ENCODE measurements around the gene GCH1. TPM values are rescaled to one million over a fixed set of nuclear protein-coding genes. Genes with fewer than 3 reads are reported as not detected.

GCH1 gene
- total RNA-seq, 2 donors from 2014 or later = 2.8 to 16.1 TPM

GRCh38 chr14:54890788-54891187 is 11.8 kb downstream of the GCH1 start:
- Histone ChIP-seq H3K4me3 (no peak overlapping the region), H3K27me3 (replicated peaks; ENCODE audit: insufficient read depth) (no peaks in the 10 kb centered on the region), H3K4me1 (ENCODE audit: control insufficient read depth in 1 of 2, low read depth in 2 of 2) (no peaks in the 10 kb centered on the region), H3K9me3 (no peaks in the 10 kb centered on the region), H3K36me3 (no peaks in the 10 kb centered on the region), H3K27ac (no peak overlapping the region)
- ATAC-seq (ENCODE audit: insufficient number of reproducible peaks, low FRiP score, low read depth) (no peak), DNase-seq (ENCODE audit: low spot score) (no peak)
- TF ChIP-seq, protein P1, sequence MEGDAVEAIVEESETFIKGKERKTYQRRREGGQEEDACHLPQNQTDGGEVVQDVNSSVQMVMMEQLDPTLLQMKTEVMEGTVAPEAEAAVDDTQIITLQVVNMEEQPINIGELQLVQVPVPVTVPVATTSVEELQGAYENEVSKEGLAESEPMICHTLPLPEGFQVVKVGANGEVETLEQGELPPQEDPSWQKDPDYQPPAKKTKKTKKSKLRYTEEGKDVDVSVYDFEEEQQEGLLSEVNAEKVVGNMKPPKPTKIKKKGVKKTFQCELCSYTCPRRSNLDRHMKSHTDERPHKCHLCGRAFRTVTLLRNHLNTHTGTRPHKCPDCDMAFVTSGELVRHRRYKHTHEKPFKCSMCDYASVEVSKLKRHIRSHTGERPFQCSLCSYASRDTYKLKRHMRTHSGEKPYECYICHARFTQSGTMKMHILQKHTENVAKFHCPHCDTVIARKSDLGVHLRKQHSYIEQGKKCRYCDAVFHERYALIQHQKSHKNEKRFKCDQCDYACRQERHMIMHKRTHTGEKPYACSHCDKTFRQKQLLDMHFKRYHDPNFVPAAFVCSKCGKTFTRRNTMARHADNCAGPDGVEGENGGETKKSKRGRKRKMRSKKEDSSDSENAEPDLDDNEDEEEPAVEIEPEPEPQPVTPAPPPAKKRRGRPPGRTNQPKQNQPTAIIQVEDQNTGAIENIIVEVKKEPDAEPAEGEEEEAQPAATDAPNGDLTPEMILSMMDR (IDR thresholded peaks at IDR 0.05) = no peak

GRCh38 chr14:54889919-54890318 is 12.7 kb downstream of the GCH1 start:
- ATAC-seq (ENCODE audit: insufficient number of reproducible peaks, low FRiP score, low read depth) (no peak), DNase-seq (ENCODE audit: low spot score) (no peak)
- H3K4me1 ChIP-seq (ENCODE audit: control insufficient read depth in 1 of 2, low read depth in 2 of 2) = no peaks in the 10 kb centered on the region
- H3K27ac ChIP-seq = no peak overlapping the region
- H3K9me3 ChIP-seq = no peaks in the 10 kb centered on the region
- TF ChIP-seq, protein P1 (IDR thresholded peaks at IDR 0.05) = no peak
- no peaks in the 10 kb centered on the region for H3K36me3 ChIP-seq
- no peaks in the 10 kb centered on the region for H3K27me3 ChIP-seq (replicated peaks; ENCODE audit: insufficient read depth)
- no peak overlapping the region for H3K4me3 ChIP-seq

DNA sequence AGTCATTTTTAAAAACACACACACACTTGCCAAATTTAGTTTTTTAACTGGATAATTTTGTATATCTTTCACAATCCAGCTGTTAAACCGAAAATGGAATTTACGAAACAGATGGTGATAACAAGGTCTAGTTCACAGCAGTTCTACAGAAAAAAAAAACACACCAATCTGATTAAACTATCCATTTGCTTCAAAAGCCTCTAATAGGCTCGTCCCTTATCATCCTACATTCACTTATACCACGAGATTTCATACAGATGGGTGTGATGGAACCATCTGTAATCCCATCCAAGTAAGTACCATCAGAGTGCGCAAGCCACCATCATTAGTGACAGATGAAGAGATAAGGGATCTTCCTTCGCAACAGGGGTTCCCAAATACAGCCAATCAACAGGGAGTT is 20.1 kb downstream of the GCH1 start:
- peak overlapping the region; percentile 74 for H3K4me3 ChIP-seq
- TF ChIP-seq, protein P1 (IDR thresholded peaks at IDR 0.05) = no peak
- H3K4me1 ChIP-seq (ENCODE audit: control insufficient read depth in 1 of 2, low read depth in 2 of 2) = peaks cover 3 to 12% of the 10 kb centered on the region in 2 donors
- DNase-seq (ENCODE audit: low spot score) (no peak), ATAC-seq (ENCODE audit: insufficient number of reproducible peaks, low FRiP score, low read depth) (no peak)
- H3K27me3 ChIP-seq (replicated peaks; ENCODE audit: insufficient read depth) = no peaks in the 10 kb centered on the region
- H3K9me3 ChIP-seq = no peaks in the 10 kb centered on the region
- H3K27ac ChIP-seq = peak overlapping the region; percentile 41 to 69
- H3K36me3 ChIP-seq = no peaks in the 10 kb centered on the region

- Histone ChIP-seq H3K27ac (peak overlapping the region; percentile 41 to 69), H3K4me3 (peak overlapping the region; percentile 74), H3K36me3 (no peaks in the 10 kb centered on the region), H3K9me3 (no peaks in the 10 kb centered on the region), H3K4me1 (ENCODE audit: control insufficient read depth in 1 of 2, low read depth in 2 of 2) (peaks cover 3 to 12% of the 10 kb centered on the region in 2 donors), H3K27me3 (replicated peaks; ENCODE audit: insufficient read depth) (no peaks in the 10 kb centered on the region)
- no peak for DNase-seq (ENCODE audit: low spot score)
- ATAC-seq (ENCODE audit: insufficient number of reproducible peaks, low FRiP score, low read depth) = no peak
- TF ChIP-seq, protein P1 (IDR thresholded peaks at IDR 0.05) = no peak
Measured at GRCh38 chr14:54881761-54882401, 20.7 kb downstream of the GCH1 start.

DNA sequence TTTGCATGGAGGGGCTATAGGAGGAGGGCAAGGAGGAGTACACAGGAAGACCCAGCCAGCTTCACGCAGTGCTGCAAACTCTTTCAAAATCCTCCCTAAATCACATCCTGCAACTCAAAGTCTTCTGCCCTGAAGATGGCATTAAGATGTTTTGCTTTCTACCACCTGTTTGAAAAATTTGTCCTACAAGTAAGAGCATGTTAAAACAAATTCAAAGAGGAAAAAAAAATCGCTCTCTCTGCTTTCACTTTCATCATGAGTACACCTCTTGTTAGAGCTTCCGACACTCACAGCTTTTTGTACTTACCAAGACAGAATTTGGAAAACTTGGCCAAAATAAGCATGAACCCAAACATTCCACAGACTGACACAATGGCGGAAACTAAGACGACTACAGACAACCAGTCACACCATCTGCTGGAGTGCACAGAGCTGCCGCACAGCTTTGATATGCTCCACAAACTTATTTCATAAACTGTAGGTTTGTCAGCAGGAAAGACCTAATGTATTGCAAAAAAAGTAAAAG is 21.3 kb downstream of the GCH1 start:
- ATAC-seq (ENCODE audit: insufficient number of reproducible peaks, low FRiP score, low read depth) (no peak), DNase-seq (ENCODE audit: low spot score) (no peak)
- peak overlapping the region; percentile 41 to 69 for H3K27ac ChIP-seq
- TF ChIP-seq, protein P1 (IDR thresholded peaks at IDR 0.05) = no peak
- no peaks in the 10 kb centered on the region for H3K27me3 ChIP-seq (replicated peaks; ENCODE audit: insufficient read depth)
- peak overlapping the region; percentile 74 for H3K4me3 ChIP-seq
- no peaks in the 10 kb centered on the region for H3K9me3 ChIP-seq
- H3K36me3 ChIP-seq = no peaks in the 10 kb centered on the region
- H3K4me1 ChIP-seq (ENCODE audit: control insufficient read depth in 1 of 2, low read depth in 2 of 2) = peaks cover 3 to 12% of the 10 kb centered on the region in 2 donors
